Heart left ventricle (tissue), 16 donors: ENCODE measurements around the gene CRIP1. TPM values are rescaled to one million over a fixed set of nuclear protein-coding genes. Genes with fewer than 3 reads are reported as not detected.

Experiments
- ATAC-seq, 4 donors: fragments of 200-7000 bp; cut with Tn5 transposase; one replicate each; pipeline ENCODE4 v1.9.1; 2020 to 2022; ENCODE audit warnings: moderate library complexity in 4 of 4, mild to moderate bottlenecking in 3 of 4, moderate number of reproducible peaks in 1 of 4
- DNase-seq, 5 donors: peaks; one replicate each; pipeline ENCODE4 v3.0.0-alpha.2; 2020
- H3K27ac ChIP-seq, 12 donors: fragments of 200-600 bp; sonication (generic) in 4 of 12; one replicate each; pipeline versions ENCODE4 v1.5.0 to v1.8.0; 2016 to 2022; ENCODE audit warnings: mild to moderate bottlenecking in 2 of 12
- H3K27me3 ChIP-seq, 9 donors: fragments of 200-600 bp; sonication (generic) in 2 of 9; one replicate each; pipeline versions ENCODE4 v1.5.1 to v1.8.0; 2016 to 2022; ENCODE audit warnings: mild to moderate bottlenecking in 3 of 9
- H3K36me3 ChIP-seq, 9 donors: fragments of 200-600 bp; sonication (generic) in 2 of 9; one replicate each; pipeline versions ENCODE4 v1.5.0 to v1.8.0; 2018 to 2022; ENCODE audit warnings: mild to moderate bottlenecking in 2 of 9
- H3K4me1 ChIP-seq, 12 donors: fragments of 200-600 bp; sonication (generic) in 4 of 12; one replicate each; pipeline versions ENCODE4 v1.5.0 to v1.8.0; 2016 to 2022; ENCODE audit warnings: mild to moderate bottlenecking in 3 of 12
- H3K4me3 ChIP-seq, 12 donors: fragments of 200-600 bp; sonication (generic) in 4 of 12; one replicate each; pipeline versions ENCODE4 v1.5.0 to v1.8.0; 2017 to 2022; ENCODE audit warnings: mild to moderate bottlenecking in 9 of 12, moderate library complexity in 4 of 12
- H3K9me3 ChIP-seq, 12 donors: fragments of 200-600 bp; sonication (generic) in 4 of 12; one replicate each; pipeline versions ENCODE4 v1.5.0 to v1.8.0; 2016 to 2022; ENCODE audit warnings: mild to moderate bottlenecking in 1 of 12
- CTCF ChIP-seq, 12 donors: fragments of 200-600 bp; sonication (generic) in 4 of 12; IDR thresholded peaks; one replicate each; pipeline versions ENCODE4 v1.5.0 to v1.8.0; 2018 to 2022; ENCODE audit warnings: antibody characterized with exemption in 12 of 12, mild to moderate bottlenecking in 5 of 12
- POLR2A ChIP-seq, 2 donors: fragments of 450-650 bp; IDR thresholded peaks; one replicate each; pipeline ENCODE4 v1.6.1; 2017; ENCODE audit warnings: antibody characterized with exemption in 2 of 2, mild to moderate bottlenecking in 2 of 2, moderate library complexity in 2 of 2
- WGBS, 4 donors: extraction: QIAGEN DNeasy Blood & Tissue Kit in 2 of 4; methylation state at CpG; one replicate each; pipeline versions ENCODE4 v1.1.5 to v1.1.7; 2013 to 2018; 5-methylcytosine and 5-hydroxymethylcytosine counted together
- intact Hi-C, 10 donors: fragments of 100-400 bp; cut with DNase I; formaldehyde crosslinking; loops; one replicate each; pipeline versions ENCODE4 v1.11.1 to v1.14.2; 2022
- polyA plus RNA-seq, 2 donors: library from polyadenylated mRNA; stranded (reverse); fragments of 200-250 nt; gene quantifications; one replicate each; pipeline ENCODE4 v1.2.3, GENCODE V29; 2013
- total RNA-seq, 9 donors: library from RNA; depleted of rRNA in 2 of 9; stranded (reverse); fragments of >200 nt in 2 of 9; fragmentation: NEBNext Ultra II Directional in 3 of 9; extraction: Animal tissue kit (Norgen Biotek cat#: 25700) in 3 of 9; gene quantifications; one replicate each; pipeline versions ENCODE4 v1.1.0 to v1.2.4, GENCODE V29; 2016 to 2023
- donor health status: ischemic (EF 13 %, LVEDD 7.1; RV severe dilation, severe dysfunction).
- donor health status: healthy with polysubstance abuse.
- donor health status: DM: no; HTN: yes; CAD: no.
- donor health status: DM: no; HTN: no; CAD: no.
- donor health status: ischemic (EF 25% LVEDD 6.9; RV normal size, moderate dysfunction).
- donor health status: ischemic (EF 25% LVEDD 5.7; RV mildly dilated, moderate dysfunction).
- donor health status: healthy.
- donor health status: DM: yes; HTN: yes; CAD: no.
- donor health status: ischemic (EF 35%, LVEDD 5.7; RV mildly dilated, moderate dysfunction).
- donor health status: nonischemic (EF 11% LVEDD 7.7; RV severe dilation, severe dysfunction).
- donor health status: DM: yes; HTN: yes; CAD: no.
- donor health status: PGD.
- donor health status: ischemic (EF 29% LVEDD 5.4; RV normal size, mild dysfunction).
- donor health status: nonischemic (EF 23%, LVEDD 6.1; RV moderate dilation, normal function).

Gene CRIP1
- total and polyA plus RNA-seq, 11 donors = 12.1 to 195 (median 62.3) TPM

GRCh38 chr14:105491366-105491973 lies 4.8 kb downstream of the CRIP1 start:
- H3K27me3 ChIP-seq = no peaks in the 10 kb centered on the region
- H3K4me1 ChIP-seq = peaks cover 10 to 66% (median 43%) of the 10 kb centered on the region in 12 donors
- peaks cover 0 to 9% (median 0%) of the 10 kb centered on the region in 9 donors for H3K36me3 ChIP-seq
- peak in 2 of 4 donors; percentile 0 to 6 for ATAC-seq
- intact Hi-C loops = loop anchor here in 5 of 10 donors (2.0 to 5.0 kb wide), 6 partner anchors 36 to 189 kb away; partner anchors contain the start of genes BRF1 (in 1 of the 5), PACS2 (in 1 of the 5) and TMEM121 (in 1 of the 5)
- H3K4me3 ChIP-seq = peak overlapping the region; percentile 24 to 86 (median 72)
- peak; percentile 64 to 89 (median 67) for DNase-seq
- no peaks in the 10 kb centered on the region for H3K9me3 ChIP-seq
- WGBS, 4 donors = 1 to 3% (median 2%) methylated on average over 40 to 53 of the region's 53 CpGs
- TF ChIP-seq POLR2A (IDR thresholded peaks at IDR 0.05) (no peak), CTCF (IDR thresholded peaks at IDR 0.05) (no peak)
- H3K27ac ChIP-seq = peak overlapping the region; percentile 51 to 100 (median 90)

GRCh38 chr14:105492031-105492970 lies 5.6 kb downstream of the CRIP1 start:
- ATAC-seq = no peak

GRCh38 chr14:105492971-105493871 lies 6.5 kb downstream of the CRIP1 start:
- no peak overlapping the region for H3K4me3 ChIP-seq
- intact Hi-C loops = loop anchor here in 4 of 10 donors (5.0 kb wide), 4 partner anchors 34 to 191 kb away; partner anchors contain the start of genes BRF1 (in 1 of the 4), PACS2 (in 1 of the 4) and TMEM121 (in 1 of the 4)
- TF ChIP-seq CTCF (IDR thresholded peaks at IDR 0.05) = no peak
- no peak overlapping the region for H3K27ac ChIP-seq
- H3K36me3 ChIP-seq = peaks cover 0 to 9% (median 0%) of the 10 kb centered on the region in 9 donors
- H3K4me1 ChIP-seq = peaks cover 9 to 49% (median 30%) of the 10 kb centered on the region in 12 donors
- ATAC-seq (no peak), DNase-seq (peak in 2 of 5 donors; percentile 28 to 62)
- H3K9me3 ChIP-seq = no peaks in the 10 kb centered on the region
- WGBS, 4 donors = 87 to 92% (median 90%) methylated on average over 9 to 20 of the region's 20 CpGs
- H3K27me3 ChIP-seq = no peaks in the 10 kb centered on the region

More at GRCh38 chr14:105492031-105492970, 5.6 kb downstream of the CRIP1 start:
- Histone ChIP-seq H3K27ac (peak overlapping the region in 3 of 12 donors; percentile 92 to 94 (median 93)), H3K4me1 (peaks cover 9 to 58% (median 38%) of the 10 kb centered on the region in 12 donors), H3K27me3 (no peaks in the 10 kb centered on the region), H3K36me3 (peaks cover 0 to 9% (median 0%) of the 10 kb centered on the region in 9 donors), H3K4me3 (peak overlapping the region in 5 of 12 donors; percentile 66 to 86 (median 84)), H3K9me3 (no peaks in the 10 kb centered on the region)
- WGBS, 4 donors = 72 to 84% (median 76%) methylated on average over 17 to 24 of the region's 24 CpGs
- DNase-seq = peak in 4 of 5 donors; percentile 43 to 76 (median 50)
- intact Hi-C loops = loop anchor here in 4 of 10 donors (5.0 kb wide), 4 partner anchors 35 to 190 kb away; partner anchors contain the start of genes BRF1 (in 1 of the 4), PACS2 (in 1 of the 4) and TMEM121 (in 1 of the 4)
- no peak for TF ChIP-seq POLR2A (IDR thresholded peaks at IDR 0.05)
- no peak for TF ChIP-seq CTCF (IDR thresholded peaks at IDR 0.05)
